Panc1 (cell line): ENCODE data around the gene CYP39A1.

ENCODE experiments used
- CTCF ChIP-seq: fragments of 450-650 bp; IDR thresholded peaks from 2 replicates; pipeline ENCODE4 v1.5.1; 2017; ENCODE audit warnings: mild to moderate bottlenecking
- POLR2AphosphoS5 ChIP-seq: IDR thresholded peaks from 2 replicates; pipeline ENCODE4 v1.6.1; 2012; ENCODE audit warnings: mild to moderate bottlenecking, low read depth, low read length, moderate library complexity
- SIN3A ChIP-seq: IDR thresholded peaks from 2 replicates; pipeline ENCODE4 v1.6.1; 2012; ENCODE audit warnings: low read depth, mild to moderate bottlenecking, low read length, moderate library complexity, borderline replicate concordance; ENCODE audit not compliant: insufficient read depth

DNA sequence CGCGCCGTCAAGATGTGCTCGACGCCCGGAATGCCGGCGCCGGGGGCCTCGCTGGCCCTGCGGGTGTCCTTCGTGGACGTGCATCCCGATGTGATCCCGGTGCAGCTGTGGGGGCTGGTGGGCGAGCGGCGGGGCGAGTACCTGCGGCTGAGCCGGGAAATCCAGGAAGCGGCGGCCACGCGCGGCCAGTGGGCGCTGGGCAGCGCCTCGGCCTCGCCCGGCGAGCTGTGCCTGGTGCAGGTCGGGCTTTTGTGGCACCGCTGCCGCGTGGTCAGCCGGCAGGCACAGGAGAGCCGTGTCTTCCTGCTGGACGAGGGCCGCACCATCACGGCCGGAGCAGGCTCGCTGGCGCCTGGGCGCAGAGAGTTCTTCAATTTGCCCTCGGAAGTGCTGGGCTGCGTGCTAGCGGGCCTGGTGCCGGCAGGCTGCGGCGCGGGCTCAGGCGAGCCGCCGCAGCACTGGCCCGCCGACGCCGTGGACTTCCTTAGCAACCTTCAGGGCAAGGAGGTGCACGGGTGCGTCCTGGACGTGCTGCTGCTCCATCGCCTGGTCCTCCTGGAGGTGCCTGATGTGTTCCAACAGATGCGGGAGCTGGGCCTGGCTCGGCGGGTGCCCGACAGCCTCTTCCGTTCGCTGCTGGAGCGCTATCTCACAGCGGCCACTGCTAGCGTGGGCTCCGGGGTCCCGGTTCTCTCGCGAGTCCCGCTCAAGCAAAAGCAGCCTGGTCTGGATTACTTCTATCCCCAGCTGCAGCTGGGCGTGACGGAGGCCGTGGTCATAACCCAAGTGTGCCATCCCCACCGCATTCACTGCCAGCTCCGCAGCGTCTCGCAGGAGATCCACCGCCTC lies 35.7 kb upstream of the CYP39A1 start:
- no peak for TF ChIP-seq CTCF
- no peak for TF ChIP-seq POLR2AphosphoS5
- TF ChIP-seq SIN3A: no peak
